ENCODE results near the gene GUK1. TPM values are rescaled to one million over a fixed set of nuclear protein-coding genes. Genes with fewer than 3 reads are reported as not detected.

GUK1 gene
- total RNA-seq, 1 donor from 2014 or later: 87.7 TPM

- H4K20me1 ChIP-seq (ENCODE audit: low read depth): no peaks in the 10 kb centered on the region
- H2AFZ ChIP-seq (replicated peaks): no peak overlapping the region
- H3K9ac ChIP-seq: no peak overlapping the region
- H3K4me3 ChIP-seq: no peak overlapping the region
- no peaks in the 10 kb centered on the region for H3K9me3 ChIP-seq (ENCODE audit: low read depth)
- H3K9me3 Mint-ChIP-seq: no peaks in the 10 kb centered on the region
- peaks cover 13% of the 10 kb centered on the region for H3K79me2 ChIP-seq (ENCODE audit: low read depth)
- no peaks in the 10 kb centered on the region for H3K27me3 ChIP-seq
- H3K27ac ChIP-seq: no peak overlapping the region
- H3K4me2 ChIP-seq: peak overlapping the region; percentile 50
- peaks cover 6% of the 10 kb centered on the region for H3K27me3 Mint-ChIP-seq (ENCODE audit: insufficient read depth, low read depth)
- peaks cover 19% of the 10 kb centered on the region for H3K4me1 Mint-ChIP-seq
- peak overlapping the region; percentile 57 for H3K27ac Mint-ChIP-seq
- H3K36me3 ChIP-seq: no peaks in the 10 kb centered on the region
- H3K36me3 Mint-ChIP-seq: no peaks in the 10 kb centered on the region
- TF ChIP-seq EZH2 (IDR thresholded peaks at IDR 0.05): no peak
- TF ChIP-seq EZH2phosphoT487 (IDR thresholded peaks at IDR 0.05): no peak
- no peak for TF ChIP-seq CTCF (IDR thresholded peaks at IDR 0.05)
- H3K4me1 ChIP-seq: peaks cover 20% of the 10 kb centered on the region
- DNase-seq (ENCODE audit: low spot score): no peak
- H3K4me3 Mint-ChIP-seq: no peak overlapping the region
- no peaks in the 10 kb centered on the region for H3F3A ChIP-seq (ENCODE audit: low read depth)
Observed at GRCh38 chr1:228162286-228163006, 22.4 kb downstream of the GUK1 start.

- Mint-ChIP-seq H3K9me3 (no peaks in the 10 kb centered on the region), H3K27ac (no peak overlapping the region), H3K4me1 (peaks cover 21% of the 10 kb centered on the region), H3K27me3 (ENCODE audit: insufficient read depth, low read depth) (peaks cover 6% of the 10 kb centered on the region), H3K4me3 (peak overlapping the region; percentile 87), H3K36me3 (no peaks in the 10 kb centered on the region)
- no peak for DNase-seq (ENCODE audit: low spot score)
- Histone ChIP-seq H3K79me2 (ENCODE audit: low read depth) (peaks cover 20% of the 10 kb centered on the region), H3K36me3 (no peaks in the 10 kb centered on the region), H3K4me1 (peaks cover 20% of the 10 kb centered on the region), H3K9me3 (ENCODE audit: low read depth) (no peaks in the 10 kb centered on the region), H2AFZ (replicated peaks) (no peak overlapping the region), H3K27me3 (no peaks in the 10 kb centered on the region), H3K27ac (no peak overlapping the region), H3K4me3 (no peak overlapping the region), H3K4me2 (no peak overlapping the region), H4K20me1 (ENCODE audit: low read depth) (no peaks in the 10 kb centered on the region), H3K9ac (no peak overlapping the region), H3F3A (ENCODE audit: low read depth) (no peaks in the 10 kb centered on the region)
- no peak for TF ChIP-seq EZH2 (IDR thresholded peaks at IDR 0.05)
- TF ChIP-seq CTCF (IDR thresholded peaks at IDR 0.05): no peak
- TF ChIP-seq EZH2phosphoT487 (IDR thresholded peaks at IDR 0.05): no peak
Observed at GRCh38 chr1:228163007-228163753, 23.1 kb downstream of the GUK1 start.

- DNase-seq (ENCODE audit: low spot score): no peak
- H3K4me1 ChIP-seq: peaks cover 20% of the 10 kb centered on the region
- H3K27ac ChIP-seq: no peak overlapping the region
- no peak overlapping the region for H3K9ac ChIP-seq
- TF ChIP-seq EZH2 (IDR thresholded peaks at IDR 0.05): no peak
- no peak for TF ChIP-seq CTCF (IDR thresholded peaks at IDR 0.05)
- TF ChIP-seq EZH2phosphoT487 (IDR thresholded peaks at IDR 0.05): no peak
- no peaks in the 10 kb centered on the region for H4K20me1 ChIP-seq (ENCODE audit: low read depth)
- no peak overlapping the region for H3K4me2 ChIP-seq
- Mint-ChIP-seq H3K4me1 (peaks cover 21% of the 10 kb centered on the region), H3K27ac (peak overlapping the region; percentile 82), H3K36me3 (peaks cover 2% of the 10 kb centered on the region), H3K9me3 (no peaks in the 10 kb centered on the region), H3K27me3 (ENCODE audit: insufficient read depth, low read depth) (peaks cover 6% of the 10 kb centered on the region), H3K4me3 (peak overlapping the region; percentile 87)
- no peaks in the 10 kb centered on the region for H3F3A ChIP-seq (ENCODE audit: low read depth)
- H3K36me3 ChIP-seq: no peaks in the 10 kb centered on the region
- no peaks in the 10 kb centered on the region for H3K9me3 ChIP-seq (ENCODE audit: low read depth)
- no peaks in the 10 kb centered on the region for H3K27me3 ChIP-seq
- peaks cover 23% of the 10 kb centered on the region for H3K79me2 ChIP-seq (ENCODE audit: low read depth)
- H2AFZ ChIP-seq (replicated peaks): no peak overlapping the region
- H3K4me3 ChIP-seq: no peak overlapping the region
Observed at GRCh38 chr1:228163776-228164519, 23.9 kb downstream of the GUK1 start.
